OCI-LY1 (cell line): Measurements from ENCODE around the gene AGAP1.

Experiments used
- CTCF ChIP-seq: fragments of 200-600 bp; sonication (generic), shearing (Covaris generic); IDR thresholded peaks from 2 replicates; pipeline ENCODE4 v1.5.1; 2017; ENCODE audit warnings: mild to moderate bottlenecking, antibody characterized with exemption, low read length, moderate library complexity, mixed read lengths
- EZH2 ChIP-seq: fragments of 200-600 bp; sonication (generic), shearing (Covaris generic); IDR thresholded peaks from 2 replicates; pipeline ENCODE4 v1.8.0; 2017; ENCODE audit warnings: borderline replicate concordance, mixed run types, mild to moderate bottlenecking, antibody characterized with exemption, low read length, moderate library complexity, mixed read lengths

GRCh38 chr2:235554385-235554784 is 60.5 kb downstream of the AGAP1 start:
- TF ChIP-seq CTCF, result no peak
- TF ChIP-seq EZH2, result no peak
